HepG2 (cell line): ENCODE measurements around the gene USP32.

ENCODE experiments used
- CHD2 ChIP-seq: IDR thresholded peaks from 2 replicates; pipeline ENCODE4 v1.6.1; 2011; ENCODE audit warnings: low read depth, low read length, improper control_type of control experiment
- GABPA ChIP-seq, 2 experiments: IDR thresholded peaks; 2 replicates each; pipeline ENCODE4 v1.6.1; 2011 to 2016; ENCODE audit warnings: low read depth in 2 of 2, low read length in 1 of 2, missing biosample characterization in 1 of 2, missing genetic modification characterization in 1 of 2
- MAFG ChIP-seq: sonication (generic); formaldehyde crosslinking; IDR thresholded peaks from 2 replicates; pipeline ENCODE4 v1.5.1; 2020; ENCODE audit warnings: mild to moderate bottlenecking, missing genetic modification reagents
- SMARCC2 ChIP-seq: fragments of 450-650 bp; IDR thresholded peaks from 2 replicates; pipeline ENCODE4 v1.6.1; 2017; ENCODE audit warnings: antibody characterized with exemption, mild to moderate bottlenecking
- ZNF138 ChIP-seq: sonication (generic); formaldehyde crosslinking; IDR thresholded peaks from 2 replicates; pipeline ENCODE4 v1.5.0; 2020; ENCODE audit warnings: mild to moderate bottlenecking, low read depth, missing genetic modification reagents
- TF ChIP-seq, protein P1 (sequence below): sonication (generic); formaldehyde crosslinking; IDR thresholded peaks from 2 replicates; pipeline ENCODE4 v1.5.0; 2020; ENCODE audit warnings: mild to moderate bottlenecking, missing genetic modification reagents, moderate library complexity
- TF ChIP-seq, protein P2 (sequence below): sonication (generic); formaldehyde crosslinking; IDR thresholded peaks from 2 replicates; pipeline ENCODE4; 2020; ENCODE audit warnings: missing genetic modification reagents, mild to moderate bottlenecking, borderline replicate concordance
- TF ChIP-seq, protein P3 (sequence below): IDR thresholded peaks from 2 replicates; pipeline ENCODE4 v1.4.0; 2020; ENCODE audit warnings: mild to moderate bottlenecking, missing genetic modification reagents

DNA sequence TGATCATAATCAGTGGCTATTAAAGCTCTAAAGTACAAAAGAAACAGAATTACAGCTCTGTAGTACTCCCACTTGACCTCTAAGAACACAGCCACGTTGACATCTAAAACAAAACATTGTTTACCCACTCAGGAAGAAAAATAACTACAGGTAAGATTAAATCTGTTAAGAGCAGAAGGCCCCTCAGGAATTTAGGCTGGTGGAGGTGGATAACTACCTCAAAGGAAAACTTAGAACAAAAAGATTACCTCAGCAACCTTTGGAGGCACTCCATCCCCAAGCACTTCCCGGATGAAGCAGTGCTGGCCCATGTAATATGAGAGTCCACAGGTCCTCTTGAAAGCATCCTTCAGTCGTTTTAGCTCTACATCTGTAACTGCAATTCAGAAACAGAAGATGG is 46.7 kb downstream of the USP32 start:
- TF ChIP-seq, protein P1, sequence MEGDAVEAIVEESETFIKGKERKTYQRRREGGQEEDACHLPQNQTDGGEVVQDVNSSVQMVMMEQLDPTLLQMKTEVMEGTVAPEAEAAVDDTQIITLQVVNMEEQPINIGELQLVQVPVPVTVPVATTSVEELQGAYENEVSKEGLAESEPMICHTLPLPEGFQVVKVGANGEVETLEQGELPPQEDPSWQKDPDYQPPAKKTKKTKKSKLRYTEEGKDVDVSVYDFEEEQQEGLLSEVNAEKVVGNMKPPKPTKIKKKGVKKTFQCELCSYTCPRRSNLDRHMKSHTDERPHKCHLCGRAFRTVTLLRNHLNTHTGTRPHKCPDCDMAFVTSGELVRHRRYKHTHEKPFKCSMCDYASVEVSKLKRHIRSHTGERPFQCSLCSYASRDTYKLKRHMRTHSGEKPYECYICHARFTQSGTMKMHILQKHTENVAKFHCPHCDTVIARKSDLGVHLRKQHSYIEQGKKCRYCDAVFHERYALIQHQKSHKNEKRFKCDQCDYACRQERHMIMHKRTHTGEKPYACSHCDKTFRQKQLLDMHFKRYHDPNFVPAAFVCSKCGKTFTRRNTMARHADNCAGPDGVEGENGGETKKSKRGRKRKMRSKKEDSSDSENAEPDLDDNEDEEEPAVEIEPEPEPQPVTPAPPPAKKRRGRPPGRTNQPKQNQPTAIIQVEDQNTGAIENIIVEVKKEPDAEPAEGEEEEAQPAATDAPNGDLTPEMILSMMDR (CRISPR knock-in tag) = no peak
- TF ChIP-seq MAFG (CRISPR knock-in tag) (no peak), CHD2 (no peak), ZNF138 (no peak), SMARCC2 (no peak), GABPA (IDR thresholded peaks at IDR 0.05; ENCODE audit: low read depth, low read length) (no peak), GABPA (CRISPR knock-in tag; IDR thresholded peaks at IDR 0.05; ENCODE audit: low read depth) (no peak)
- TF ChIP-seq, protein P2, sequence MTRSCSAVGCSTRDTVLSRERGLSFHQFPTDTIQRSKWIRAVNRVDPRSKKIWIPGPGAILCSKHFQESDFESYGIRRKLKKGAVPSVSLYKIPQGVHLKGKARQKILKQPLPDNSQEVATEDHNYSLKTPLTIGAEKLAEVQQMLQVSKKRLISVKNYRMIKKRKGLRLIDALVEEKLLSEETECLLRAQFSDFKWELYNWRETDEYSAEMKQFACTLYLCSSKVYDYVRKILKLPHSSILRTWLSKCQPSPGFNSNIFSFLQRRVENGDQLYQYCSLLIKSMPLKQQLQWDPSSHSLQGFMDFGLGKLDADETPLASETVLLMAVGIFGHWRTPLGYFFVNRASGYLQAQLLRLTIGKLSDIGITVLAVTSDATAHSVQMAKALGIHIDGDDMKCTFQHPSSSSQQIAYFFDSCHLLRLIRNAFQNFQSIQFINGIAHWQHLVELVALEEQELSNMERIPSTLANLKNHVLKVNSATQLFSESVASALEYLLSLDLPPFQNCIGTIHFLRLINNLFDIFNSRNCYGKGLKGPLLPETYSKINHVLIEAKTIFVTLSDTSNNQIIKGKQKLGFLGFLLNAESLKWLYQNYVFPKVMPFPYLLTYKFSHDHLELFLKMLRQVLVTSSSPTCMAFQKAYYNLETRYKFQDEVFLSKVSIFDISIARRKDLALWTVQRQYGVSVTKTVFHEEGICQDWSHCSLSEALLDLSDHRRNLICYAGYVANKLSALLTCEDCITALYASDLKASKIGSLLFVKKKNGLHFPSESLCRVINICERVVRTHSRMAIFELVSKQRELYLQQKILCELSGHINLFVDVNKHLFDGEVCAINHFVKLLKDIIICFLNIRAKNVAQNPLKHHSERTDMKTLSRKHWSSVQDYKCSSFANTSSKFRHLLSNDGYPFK (CRISPR knock-in tag) = no peak
- TF ChIP-seq, protein P3, sequence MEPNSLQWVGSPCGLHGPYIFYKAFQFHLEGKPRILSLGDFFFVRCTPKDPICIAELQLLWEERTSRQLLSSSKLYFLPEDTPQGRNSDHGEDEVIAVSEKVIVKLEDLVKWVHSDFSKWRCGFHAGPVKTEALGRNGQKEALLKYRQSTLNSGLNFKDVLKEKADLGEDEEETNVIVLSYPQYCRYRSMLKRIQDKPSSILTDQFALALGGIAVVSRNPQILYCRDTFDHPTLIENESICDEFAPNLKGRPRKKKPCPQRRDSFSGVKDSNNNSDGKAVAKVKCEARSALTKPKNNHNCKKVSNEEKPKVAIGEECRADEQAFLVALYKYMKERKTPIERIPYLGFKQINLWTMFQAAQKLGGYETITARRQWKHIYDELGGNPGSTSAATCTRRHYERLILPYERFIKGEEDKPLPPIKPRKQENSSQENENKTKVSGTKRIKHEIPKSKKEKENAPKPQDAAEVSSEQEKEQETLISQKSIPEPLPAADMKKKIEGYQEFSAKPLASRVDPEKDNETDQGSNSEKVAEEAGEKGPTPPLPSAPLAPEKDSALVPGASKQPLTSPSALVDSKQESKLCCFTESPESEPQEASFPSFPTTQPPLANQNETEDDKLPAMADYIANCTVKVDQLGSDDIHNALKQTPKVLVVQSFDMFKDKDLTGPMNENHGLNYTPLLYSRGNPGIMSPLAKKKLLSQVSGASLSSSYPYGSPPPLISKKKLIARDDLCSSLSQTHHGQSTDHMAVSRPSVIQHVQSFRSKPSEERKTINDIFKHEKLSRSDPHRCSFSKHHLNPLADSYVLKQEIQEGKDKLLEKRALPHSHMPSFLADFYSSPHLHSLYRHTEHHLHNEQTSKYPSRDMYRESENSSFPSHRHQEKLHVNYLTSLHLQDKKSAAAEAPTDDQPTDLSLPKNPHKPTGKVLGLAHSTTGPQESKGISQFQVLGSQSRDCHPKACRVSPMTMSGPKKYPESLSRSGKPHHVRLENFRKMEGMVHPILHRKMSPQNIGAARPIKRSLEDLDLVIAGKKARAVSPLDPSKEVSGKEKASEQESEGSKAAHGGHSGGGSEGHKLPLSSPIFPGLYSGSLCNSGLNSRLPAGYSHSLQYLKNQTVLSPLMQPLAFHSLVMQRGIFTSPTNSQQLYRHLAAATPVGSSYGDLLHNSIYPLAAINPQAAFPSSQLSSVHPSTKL (CRISPR knock-in tag) = no peak
